SK-N-SH (cell line): ENCODE data around the gene COMT. TPM values are rescaled to one million over a fixed set of nuclear protein-coding genes. Genes with fewer than 3 reads are reported as not detected.

ENCODE experiments used
- CTCF ChIA-PET: fragments of 300-600, 350-600 bp; formaldehyde crosslinking; extraction: SDS; loops from one replicate; lab custom pipeline; 2021; lab: Yijun Ruan, JAX
- POLR2A ChIA-PET: fragments of 350-600 bp; sonication (Branson Sonifier 250); formaldehyde crosslinking; extraction: SDS; loops from one replicate; lab custom pipeline; 2020; ENCODE audit warnings: antibody characterized with exemption, inconsistent platforms; lab: Yijun Ruan, JAX
- DNase-seq: peaks from one replicate; pipeline ENCODE4 v3.0.0; 2012
- H2AFZ ChIP-seq: fragments of 200-600 bp; sonication (generic); 2 replicates; pipeline ENCODE4 v1.8.1; 2016; ENCODE audit warnings: antibody characterized with exemption, mild to moderate bottlenecking, low read depth
- H3F3A ChIP-seq: fragments of 200-600 bp; sonication (generic); replicated peaks from 2 replicates; pipeline ENCODE3; 2016; ENCODE audit warnings: antibody characterized with exemption, mild to moderate bottlenecking; ENCODE audit not compliant: insufficient read depth
- H3K27ac ChIP-seq, 2 experiments: fragments of 200-500 bp in 1 of 2; fragments of 200-600 bp in 1 of 2; sonication (Bioruptor generic) in 1 of 2; sonication (generic), shearing (Covaris generic) in 1 of 2; 2 replicates each; pipeline versions ENCODE4 v1.5.1 to v1.6.1; 2014 to 2016; ENCODE audit warnings: low read depth in 2 of 2, inconsistent platforms in 1 of 2, low read length in 1 of 2, mild to moderate bottlenecking in 1 of 2, mixed read lengths in 1 of 2
- H3K27me3 ChIP-seq: fragments of 200-600 bp; sonication (generic), shearing (Covaris generic); 2 replicates; pipeline ENCODE4 v1.6.1; 2016; ENCODE audit warnings: mixed run types; ENCODE audit not compliant: insufficient read depth
- H3K36me3 ChIP-seq, 2 experiments: fragments of 200-500 bp in 1 of 2; fragments of 200-600 bp in 1 of 2; sonication (Bioruptor generic) in 1 of 2; sonication (generic) in 1 of 2; replicated peaks in 1 of 2; 2 replicates each; pipeline versions ENCODE3 to v1.5.1; 2014 to 2016; ENCODE audit warnings: low read length in 1 of 2, mild to moderate bottlenecking in 1 of 2; ENCODE audit not compliant: insufficient read depth in 2 of 2, control insufficient read depth in 1 of 2
- H3K4me1 ChIP-seq, 2 experiments: fragments of 200-500 bp in 1 of 2; fragments of 200-600 bp in 1 of 2; sonication (Bioruptor generic) in 1 of 2; sonication (generic), shearing (Covaris generic) in 1 of 2; 2 replicates each; pipeline versions ENCODE4 v1.5.1 to v1.6.1; 2014 to 2016; ENCODE audit warnings: low read depth in 1 of 2, low read length in 1 of 2, mixed run types in 1 of 2; ENCODE audit not compliant: insufficient read depth in 2 of 2, control insufficient read depth in 1 of 2
- H3K4me2 ChIP-seq: fragments of 200-600 bp; sonication (generic), shearing (Covaris generic); 2 replicates; pipeline ENCODE4 v1.6.1; 2017; ENCODE audit warnings: mixed run types
- H3K4me3 ChIP-seq, 2 experiments: fragments of 200-500 bp in 1 of 2; fragments of 200-600 bp in 1 of 2; sonication (Bioruptor generic) in 1 of 2; sonication (generic), shearing (Covaris generic) in 1 of 2; 2 replicates each; pipeline versions ENCODE4 v1.5.1 to v1.8.1; 2014 to 2016; ENCODE audit warnings: low read depth in 2 of 2, inconsistent platforms in 1 of 2, low read length in 1 of 2, mild to moderate bottlenecking in 1 of 2, mixed read lengths in 1 of 2, moderate library complexity in 1 of 2
- H3K79me2 ChIP-seq: fragments of 200-600 bp; sonication (generic); 2 replicates; pipeline ENCODE4 v1.8.1; 2017; ENCODE audit warnings: mild to moderate bottlenecking; ENCODE audit not compliant: insufficient read depth
- H3K9ac ChIP-seq: fragments of 200-600 bp; sonication (generic); 2 replicates; pipeline ENCODE4 v1.6.1; 2017; ENCODE audit warnings: mixed run types
- H3K9me2 ChIP-seq: fragments of 200-600 bp; sonication (generic); 2 replicates; pipeline ENCODE4 v1.6.1; 2017; ENCODE audit warnings: mixed run types
- H3K9me3 ChIP-seq: fragments of 200-600 bp; sonication (generic); 2 replicates; pipeline ENCODE4 v1.6.1; 2017; ENCODE audit warnings: mixed run types, mild to moderate bottlenecking, moderate library complexity
- H4K20me1 ChIP-seq: fragments of 200-600 bp; sonication (generic); 2 replicates; pipeline ENCODE4 v1.6.1; 2017; ENCODE audit warnings: mild to moderate bottlenecking, mixed run types; ENCODE audit not compliant: insufficient read depth
- FOSL2 ChIP-seq: IDR thresholded peaks from 2 replicates; pipeline ENCODE4 v1.4.0; 2012; ENCODE audit warnings: low read depth, mild to moderate bottlenecking, moderate library complexity, borderline replicate concordance
- FOXM1 ChIP-seq: IDR thresholded peaks from 2 replicates; pipeline ENCODE4 v1.4.0; 2012; ENCODE audit warnings: low read depth, mild to moderate bottlenecking
- GABPA ChIP-seq: IDR thresholded peaks from 2 replicates; pipeline ENCODE4 v1.4.0; 2012; ENCODE audit warnings: low read depth, mild to moderate bottlenecking
- GATA2 ChIP-seq: sonication (generic); formaldehyde crosslinking; IDR thresholded peaks from 2 replicates; pipeline ENCODE4 v1.5.0; 2020; ENCODE audit warnings: mild to moderate bottlenecking, missing genetic modification reagents
- IRF3 ChIP-seq: fragments of 150-350 bp; IDR thresholded peaks from 2 replicates; pipeline ENCODE4 v1.6.1; 2016; ENCODE audit warnings: mild to moderate bottlenecking, low read depth, low read length
- JUND ChIP-seq: IDR thresholded peaks from 2 replicates; pipeline ENCODE4 v1.4.0; 2012
- REST ChIP-seq: IDR thresholded peaks from 2 replicates; pipeline ENCODE4 v1.6.1; 2012; ENCODE audit warnings: mild to moderate bottlenecking, low read depth, low read length, moderate library complexity
- ZBTB33 ChIP-seq: IDR thresholded peaks from 2 replicates; pipeline ENCODE4 v1.4.0; 2012; ENCODE audit warnings: low read depth, borderline replicate concordance
- WGBS: methylation state at CpG from one replicate; pipeline ENCODE4 v1.1.6; 2017; ENCODE audit warnings: low lambda C conversion rate; 5-methylcytosine and 5-hydroxymethylcytosine counted together
- polyA plus RNA-seq, 3 experiments: library from polyadenylated mRNA; depleted of rRNA; stranded (reverse); fragments of >200 nt; gene quantifications; 2 replicates each; pipeline ENCODE4 v1.2.3, GENCODE V29; 2012

COMT gene
- polyA plus RNA-seq, 1 of the 3 experiments (the other 2 are of a cell fraction): 343 TPM

- no peaks in the 10 kb centered on the region for H3K27me3 ChIP-seq
- no peak overlapping the region for H2AFZ ChIP-seq
- no peaks in the 10 kb centered on the region for H3K79me2 ChIP-seq
- no peak for TF ChIP-seq FOSL2
- no peak for TF ChIP-seq ZBTB33
- TF ChIP-seq REST: no peak
- no peaks in the 10 kb centered on the region for H3F3A ChIP-seq
- no peak overlapping the region for H3K4me3 ChIP-seq
- no peak overlapping the region for H3K27ac ChIP-seq
- no peaks in the 10 kb centered on the region for H3K4me1 ChIP-seq
- no peak for DNase-seq
- no peaks in the 10 kb centered on the region for H3K9me3 ChIP-seq
- H3K36me3 ChIP-seq: peaks cover 14 to 41% of the 10 kb centered on the region in 2 experiments
- 82% methylated on average over 4 of the region's 12 CpGs for WGBS
- H4K20me1 ChIP-seq: no peaks in the 10 kb centered on the region
- ChIA-PET CTCF (interaction anchor here (1.0 to 11.4 kb wide), 3 partner anchors 36 to 187 kb away, joined by 3 to 297 read pairs (median 3); no protein-coding TSS in a partner anchor), POLR2A (no interaction called here)
- H3K4me2 ChIP-seq: no peak overlapping the region
- no peak overlapping the region for H3K9ac ChIP-seq
- no peaks in the 10 kb centered on the region for H3K9me2 ChIP-seq
Measured at GRCh38 chr22:19917389-19918138, 24.0 kb upstream of the COMT start.

GRCh38 chr22:19918332-19919106 lies 23.1 kb upstream of the COMT start:
- Histone ChIP-seq H3K27me3 (no peaks in the 10 kb centered on the region), H3K4me3 (no peak overlapping the region), H3K9me2 (no peaks in the 10 kb centered on the region), H4K20me1 (no peaks in the 10 kb centered on the region), H3K79me2 (no peaks in the 10 kb centered on the region), H3K4me2 (no peak overlapping the region), H3K9ac (no peak overlapping the region), H3K36me3 (peaks cover 14 to 37% of the 10 kb centered on the region in 2 experiments), H3K9me3 (no peaks in the 10 kb centered on the region), H2AFZ (no peak overlapping the region), H3K4me1 (no peaks in the 10 kb centered on the region), H3F3A (no peaks in the 10 kb centered on the region), H3K27ac (no peak overlapping the region)
- TF ChIP-seq GATA2: no peak
- TF ChIP-seq FOXM1: no peak
- no peak for TF ChIP-seq IRF3
- no peak for TF ChIP-seq FOSL2
- no peak for TF ChIP-seq GABPA
- TF ChIP-seq JUND: no peak
- ChIA-PET POLR2A (no interaction called here), CTCF (interaction anchor here (2.5 to 11.4 kb wide), 2 partner anchors 8 to 188 kb away, joined by 15 to 297 read pairs; no protein-coding TSS in a partner anchor)
- no peak for DNase-seq
- 84% methylated on average over 12 of the region's 23 CpGs for WGBS
